GM10266 (cell line): ENCODE measurements around the gene IGF2R.
"Not testable (repeated sequence)": the region's sequence is repeated elsewhere in the genome, so short reads cannot be mapped to it uniquely, and the experiment has no call there.

Experiments
- DNase-seq: peaks from one replicate; pipeline ENCODE4 v3.0.0; 2012; ENCODE audit errors: extremely low spot score
- CTCF ChIP-seq: IDR thresholded peaks from 2 replicates; pipeline ENCODE4 v1.5.1; 2012; ENCODE audit warnings: mild to moderate bottlenecking, low read depth; ENCODE audit not compliant: control insufficient read depth, insufficient read depth; ENCODE audit errors: missing control alignments

The IGF2R gene

GRCh38 chr6:160118620-160119229, 149.8 kb downstream of the IGF2R start:
- no peak for TF ChIP-seq CTCF
- DNase-seq, result no peak

GRCh38 chr6:160120087-160120486, 151.2 kb downstream of the IGF2R start:
- TF ChIP-seq CTCF, result no peak
- DNase-seq, result no peak

- no peak for DNase-seq
- TF ChIP-seq CTCF, result no peak
Observed at GRCh38 chr6:160121558-160121957, 152.7 kb downstream of the IGF2R start, which contains the start of gene SLC22A1. SLC22A1 (plus strand) TSS chr6:160121815; CDS start chr6:160121936, 121 bp downstream.

GRCh38 chr6:160121981-160122380, 153.1 kb downstream of the IGF2R start:
- no peak for DNase-seq
- no peak for TF ChIP-seq CTCF

GRCh38 chr6:160122744-160123143, 153.9 kb downstream of the IGF2R start:
- no peak for TF ChIP-seq CTCF
- DNase-seq, result no peak

GRCh38 chr6:160124007-160124406, 155.1 kb downstream of the IGF2R start:
- no peak for DNase-seq
- TF ChIP-seq CTCF, result no peak

- no peak for TF ChIP-seq CTCF
- DNase-seq, result no peak
Observed at GRCh38 chr6:160124605-160125004, 155.7 kb downstream of the IGF2R start.

- not testable (repeated sequence) for DNase-seq
Observed at GRCh38 chr6:160125105-160125504, 156.2 kb downstream of the IGF2R start.
